ENCODE data around the gene DZIP1.

Gene DZIP1

GRCh38 chr13:95659500-95659899 is 15.0 kb upstream of the DZIP1 start:
- in situ Hi-C loops (cut with HindIII; ENCODE audit: low sequenced_read_pairs): no loop called here
- DNase-seq (ENCODE audit: low read depth): no peak
- TF ChIP-seq CTCF (IDR thresholded peaks at IDR 0.05; ENCODE audit: low read depth, low read length, missing control alignments): no peak
- no peak overlapping the region for H3K4me3 ChIP-seq (ENCODE audit: low read depth, low read length)

DNA sequence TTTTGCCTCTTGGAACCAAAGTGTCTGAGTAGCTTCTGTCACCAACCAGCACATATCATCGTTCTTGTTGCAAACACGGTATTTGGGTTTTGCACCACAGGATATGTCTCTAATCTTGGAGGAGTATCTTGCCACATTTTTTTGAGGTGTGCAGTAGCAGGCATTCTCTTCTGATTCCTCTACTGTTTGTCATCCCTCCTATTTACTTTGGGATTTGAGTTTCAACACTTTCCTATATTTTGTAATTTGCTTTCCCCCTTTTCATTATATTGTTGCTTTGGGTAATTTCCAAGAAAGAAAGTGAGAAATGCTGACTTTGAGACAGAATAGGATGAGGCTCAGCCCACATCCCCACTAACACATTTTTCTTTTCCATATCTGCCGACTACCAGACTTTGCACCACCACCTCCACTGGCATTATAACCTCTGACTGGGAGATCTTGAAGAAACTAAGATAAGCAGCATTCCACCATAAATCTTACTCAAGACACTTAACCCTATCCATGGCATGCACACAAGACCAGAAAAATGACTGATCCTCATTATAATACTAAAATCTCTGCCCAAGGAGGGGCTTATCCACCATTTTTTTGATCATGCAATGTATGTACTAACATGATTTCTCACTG is 12.0 kb upstream of the DZIP1 start:
- DNase-seq (ENCODE audit: low read depth): no peak
- in situ Hi-C loops (cut with HindIII; ENCODE audit: low sequenced_read_pairs): no loop called here
- no peak overlapping the region for H3K4me3 ChIP-seq (ENCODE audit: low read depth, low read length)
- TF ChIP-seq CTCF (IDR thresholded peaks at IDR 0.05; ENCODE audit: low read depth, low read length, missing control alignments): no peak

DNA sequence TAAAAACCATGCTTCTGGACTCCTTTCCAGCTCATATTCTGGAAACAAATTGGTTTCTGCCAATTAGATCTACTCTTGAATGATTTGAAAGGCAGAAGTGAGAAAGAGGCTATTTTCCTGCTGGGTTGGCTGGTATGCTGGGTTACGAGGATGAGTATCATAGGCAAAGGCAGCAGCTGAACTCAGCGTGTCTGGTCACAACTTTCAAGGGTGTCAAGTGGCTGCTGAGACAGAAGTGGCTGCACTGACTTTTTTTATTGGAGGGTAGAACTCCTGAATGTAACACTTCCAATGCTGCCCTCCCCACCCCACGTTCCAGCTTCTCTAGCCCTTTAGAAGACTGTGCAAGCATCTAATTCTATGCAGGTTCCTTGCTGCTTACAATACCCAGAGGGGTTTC is 8.3 kb upstream of the DZIP1 start:
- DNase-seq (ENCODE audit: low read depth): no peak
- in situ Hi-C loops (cut with HindIII; ENCODE audit: low sequenced_read_pairs): no loop called here
- TF ChIP-seq CTCF (IDR thresholded peaks at IDR 0.05; ENCODE audit: low read depth, low read length, missing control alignments): no peak
- H3K4me3 ChIP-seq (ENCODE audit: low read depth, low read length): no peak overlapping the region

DNA sequence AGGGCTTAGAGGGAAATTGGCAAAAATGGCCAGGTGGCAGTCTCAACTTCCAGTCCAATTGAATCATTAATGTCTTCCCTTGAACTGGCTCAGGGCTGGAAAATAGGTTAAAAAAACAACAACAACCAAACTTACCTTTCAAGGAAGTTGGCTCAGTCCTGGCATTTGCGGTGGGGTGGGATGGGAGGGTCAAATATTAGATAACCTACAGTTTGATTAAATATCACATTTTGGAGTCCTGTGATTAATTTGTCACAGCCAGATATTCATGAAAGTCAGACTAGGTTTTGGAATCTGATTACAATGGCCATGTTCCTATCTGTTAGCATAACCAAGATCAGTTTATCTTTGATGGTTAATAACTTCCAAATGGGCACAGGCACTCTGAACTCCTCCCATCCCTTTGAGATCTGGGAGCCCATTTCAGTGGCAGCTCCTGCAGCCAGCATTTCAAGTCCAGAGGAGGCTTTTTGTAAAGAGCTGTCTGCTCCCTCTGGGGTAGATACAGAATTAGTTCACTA is 7.8 kb upstream of the DZIP1 start:
- in situ Hi-C loops (cut with HindIII; ENCODE audit: low sequenced_read_pairs): no loop called here
- TF ChIP-seq CTCF (IDR thresholded peaks at IDR 0.05; ENCODE audit: low read depth, low read length, missing control alignments): no peak
- no peak for DNase-seq (ENCODE audit: low read depth)
- no peak overlapping the region for H3K4me3 ChIP-seq (ENCODE audit: low read depth, low read length)

DNA sequence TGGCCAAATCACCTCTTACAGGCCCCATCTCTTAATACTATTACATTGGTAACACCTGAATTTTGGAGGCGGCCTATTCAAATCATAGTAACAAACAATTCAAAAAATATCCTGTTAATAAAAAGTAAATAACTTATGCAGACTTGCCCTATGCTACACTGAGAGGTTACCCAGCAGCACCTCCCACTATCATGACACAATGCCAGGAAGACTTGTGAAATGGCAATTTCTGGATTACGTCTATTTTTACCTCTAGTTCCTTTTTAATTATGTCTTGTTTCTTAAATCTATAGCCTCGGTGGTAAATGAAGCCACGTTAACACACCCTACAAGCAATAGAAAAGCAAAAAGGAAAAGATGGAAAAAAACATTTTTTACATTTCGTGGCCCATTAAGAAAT is 6.2 kb upstream of the DZIP1 start:
- in situ Hi-C loops (cut with HindIII; ENCODE audit: low sequenced_read_pairs): no loop called here
- DNase-seq (ENCODE audit: low read depth): no peak
- no peak overlapping the region for H3K4me3 ChIP-seq (ENCODE audit: low read depth, low read length)
- TF ChIP-seq CTCF (IDR thresholded peaks at IDR 0.05; ENCODE audit: low read depth, low read length, missing control alignments): no peak

GRCh38 chr13:95647321-95647720 is 2.8 kb upstream of the DZIP1 start:
- no peak overlapping the region for H3K4me3 ChIP-seq (ENCODE audit: low read depth, low read length)
- in situ Hi-C loops (cut with HindIII; ENCODE audit: low sequenced_read_pairs): loop anchor here (25.0 kb wide), 1 partner anchor 190 kb away; no protein-coding TSS in a partner anchor
- no peak for TF ChIP-seq CTCF (IDR thresholded peaks at IDR 0.05; ENCODE audit: low read depth, low read length, missing control alignments)
- DNase-seq (ENCODE audit: low read depth): no peak
